Activated naive CD4-positive, alpha-beta T cell treated with anti-CD3 and anti-CD28 coated beads, Interleukin-2, amount 10 ng/mL, durations not matched to agents 7 days and 5 days (primary cell): ENCODE data around the gene BIN1.

ENCODE experiments used
- CTCF ChIA-PET: fragments of 350-600 bp; sonication (Branson Sonifier 250); formaldehyde crosslinking; loops from one replicate; lab custom pipeline; 2021; ENCODE audit warnings: antibody characterized with exemption; lab: Charles Lee
- DNase-seq: peaks from one replicate; pipeline ENCODE4 v3.0.0-alpha.2; 2020
- H3K27ac Mint-ChIP-seq: one replicate; pipeline ENCODE4 v1.8.0; 2021; ENCODE audit warnings: mild to moderate bottlenecking, moderate library complexity, mixed read lengths
- H3K27me3 Mint-ChIP-seq: one replicate; pipeline ENCODE4 v1.8.0; 2021; ENCODE audit warnings: mild to moderate bottlenecking, mixed read lengths
- H3K36me3 Mint-ChIP-seq: one replicate; pipeline ENCODE4 v1.8.0; 2021; ENCODE audit warnings: mixed read lengths
- H3K4me1 Mint-ChIP-seq: one replicate; pipeline ENCODE4 v1.8.0; 2021; ENCODE audit warnings: mixed read lengths
- H3K4me3 Mint-ChIP-seq: one replicate; pipeline ENCODE4 v1.8.0; 2021; ENCODE audit warnings: mild to moderate bottlenecking, moderate library complexity, mixed read lengths
- H3K9me3 Mint-ChIP-seq: one replicate; pipeline ENCODE4 v1.8.0; 2021; ENCODE audit warnings: mixed read lengths

Gene BIN1

DNA sequence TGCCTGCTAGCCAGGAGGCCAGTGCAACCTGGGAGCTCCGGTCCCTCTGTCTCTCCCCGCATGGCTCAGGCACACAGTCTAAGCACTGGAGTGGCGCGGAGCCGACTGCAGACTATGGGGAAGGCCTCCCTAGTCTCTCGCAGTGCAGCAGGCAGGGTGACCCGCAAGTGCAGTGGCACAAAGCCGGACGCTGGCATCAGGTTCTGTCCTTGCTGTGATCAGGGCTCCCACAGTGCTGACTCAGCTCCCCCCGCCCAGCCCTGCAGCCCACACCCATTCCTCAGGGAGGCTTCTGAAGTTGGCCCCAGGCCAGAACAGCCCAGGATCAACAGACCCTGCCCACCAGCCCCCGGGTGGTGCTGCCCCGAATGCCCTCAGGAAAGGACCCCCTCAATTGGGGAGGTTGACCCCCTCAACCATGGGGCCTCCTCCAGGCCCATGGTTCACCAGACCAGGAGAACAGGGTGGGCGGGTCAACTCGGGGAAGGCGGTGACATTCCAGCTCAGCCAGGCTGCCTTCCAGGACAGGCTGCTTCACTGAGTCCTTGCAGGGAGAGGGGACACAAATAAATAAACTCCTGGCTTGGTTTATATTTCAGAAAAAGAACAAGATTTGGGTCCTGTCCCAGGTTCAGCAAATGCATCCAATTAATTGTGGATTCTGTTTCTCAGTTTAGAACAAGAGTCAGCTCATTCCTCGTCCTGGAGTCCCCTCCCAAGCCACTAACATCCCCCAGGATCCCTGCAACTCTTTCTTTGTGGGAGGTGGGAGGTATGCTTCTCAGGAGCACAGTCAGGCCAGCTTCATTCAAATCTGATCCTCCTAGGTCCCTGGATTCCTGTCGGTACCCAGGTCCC, 12.2 kb downstream of the BIN1 start:
- Mint-ChIP-seq H3K36me3 (no peaks in the 10 kb centered on the region), H3K9me3 (no peaks in the 10 kb centered on the region), H3K4me1 (no peaks in the 10 kb centered on the region), H3K27me3 (peaks cover 56% of the 10 kb centered on the region), H3K4me3 (no peak overlapping the region), H3K27ac (no peak overlapping the region)
- CTCF ChIA-PET = no interaction called here
- no peak for DNase-seq

GRCh38 chr2:127093648-127094210, 13.2 kb downstream of the BIN1 start:
- CTCF ChIA-PET = no interaction called here
- no peak overlapping the region for H3K27ac Mint-ChIP-seq
- no peak for DNase-seq
- no peaks in the 10 kb centered on the region for H3K9me3 Mint-ChIP-seq
- no peaks in the 10 kb centered on the region for H3K4me1 Mint-ChIP-seq
- H3K27me3 Mint-ChIP-seq = peaks cover 63% of the 10 kb centered on the region
- no peak overlapping the region for H3K4me3 Mint-ChIP-seq
- no peaks in the 10 kb centered on the region for H3K36me3 Mint-ChIP-seq

- CTCF ChIA-PET = no interaction called here
- Mint-ChIP-seq H3K9me3 (no peaks in the 10 kb centered on the region), H3K36me3 (no peaks in the 10 kb centered on the region), H3K27me3 (peaks cover 70% of the 10 kb centered on the region), H3K4me3 (no peak overlapping the region), H3K27ac (no peak overlapping the region), H3K4me1 (no peaks in the 10 kb centered on the region)
- no peak for DNase-seq
Measured at GRCh38 chr2:127092901-127093516, 13.9 kb downstream of the BIN1 start.

DNA sequence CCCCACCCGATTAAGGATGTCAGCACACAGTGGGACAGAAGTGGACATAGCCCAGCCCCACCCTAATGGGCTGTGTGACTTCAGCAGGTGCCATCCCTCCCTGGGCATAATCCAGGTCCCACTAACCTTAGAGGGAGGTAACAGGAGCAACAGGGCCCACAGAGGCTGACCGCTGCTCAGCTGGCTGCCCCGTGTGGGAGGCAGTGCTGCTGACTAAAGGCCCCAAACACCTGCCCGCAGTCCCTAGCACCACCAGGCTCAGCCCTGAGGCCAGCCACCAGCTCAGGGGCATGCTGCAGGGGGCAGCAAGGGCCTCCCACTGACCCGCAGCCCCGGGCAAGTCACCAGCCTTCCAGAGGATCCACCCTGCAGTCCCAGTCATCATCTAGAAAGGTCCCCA, 14.6 kb downstream of the BIN1 start:
- no peaks in the 10 kb centered on the region for H3K9me3 Mint-ChIP-seq
- DNase-seq = no peak
- no peaks in the 10 kb centered on the region for H3K4me1 Mint-ChIP-seq
- CTCF ChIA-PET = no interaction called here
- H3K27me3 Mint-ChIP-seq = peaks cover 73% of the 10 kb centered on the region
- H3K36me3 Mint-ChIP-seq = no peaks in the 10 kb centered on the region
- no peak overlapping the region for H3K4me3 Mint-ChIP-seq
- H3K27ac Mint-ChIP-seq = no peak overlapping the region

- H3K4me3 Mint-ChIP-seq = no peak overlapping the region
- no peaks in the 10 kb centered on the region for H3K36me3 Mint-ChIP-seq
- no peaks in the 10 kb centered on the region for H3K9me3 Mint-ChIP-seq
- H3K27me3 Mint-ChIP-seq = peaks cover 75% of the 10 kb centered on the region
- CTCF ChIA-PET = no interaction called here
- peaks cover under 1% of the 10 kb centered on the region for H3K4me1 Mint-ChIP-seq
- DNase-seq = no peak
- H3K27ac Mint-ChIP-seq = no peak overlapping the region
Measured at GRCh38 chr2:127091886-127092285, 15.1 kb downstream of the BIN1 start.

DNA sequence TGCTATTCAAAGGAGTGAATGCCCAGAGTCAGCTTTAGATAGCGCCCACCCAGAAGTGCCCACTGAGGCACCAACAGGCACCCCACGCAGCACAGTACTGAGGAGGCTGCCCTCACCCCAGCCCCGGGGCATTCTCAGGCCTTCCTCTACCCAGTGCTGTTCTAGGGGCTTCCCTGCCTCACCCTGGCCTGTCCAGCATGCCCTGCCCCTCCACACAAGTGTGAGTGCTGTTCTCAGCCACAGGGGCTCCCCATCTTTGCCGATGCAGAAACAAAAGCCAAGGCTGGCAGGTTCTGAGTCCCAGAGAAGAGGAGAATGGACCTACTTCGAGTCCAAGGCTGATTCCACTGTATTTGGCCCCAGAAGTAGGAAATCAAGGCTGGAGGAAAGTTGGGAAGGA, 15.8 kb downstream of the BIN1 start:
- Mint-ChIP-seq H3K36me3 (no peaks in the 10 kb centered on the region), H3K27ac (no peak overlapping the region), H3K9me3 (no peaks in the 10 kb centered on the region), H3K27me3 (peaks cover 74% of the 10 kb centered on the region), H3K4me1 (peaks cover 5% of the 10 kb centered on the region), H3K4me3 (no peak overlapping the region)
- no peak for DNase-seq
- CTCF ChIA-PET = no interaction called here

DNA sequence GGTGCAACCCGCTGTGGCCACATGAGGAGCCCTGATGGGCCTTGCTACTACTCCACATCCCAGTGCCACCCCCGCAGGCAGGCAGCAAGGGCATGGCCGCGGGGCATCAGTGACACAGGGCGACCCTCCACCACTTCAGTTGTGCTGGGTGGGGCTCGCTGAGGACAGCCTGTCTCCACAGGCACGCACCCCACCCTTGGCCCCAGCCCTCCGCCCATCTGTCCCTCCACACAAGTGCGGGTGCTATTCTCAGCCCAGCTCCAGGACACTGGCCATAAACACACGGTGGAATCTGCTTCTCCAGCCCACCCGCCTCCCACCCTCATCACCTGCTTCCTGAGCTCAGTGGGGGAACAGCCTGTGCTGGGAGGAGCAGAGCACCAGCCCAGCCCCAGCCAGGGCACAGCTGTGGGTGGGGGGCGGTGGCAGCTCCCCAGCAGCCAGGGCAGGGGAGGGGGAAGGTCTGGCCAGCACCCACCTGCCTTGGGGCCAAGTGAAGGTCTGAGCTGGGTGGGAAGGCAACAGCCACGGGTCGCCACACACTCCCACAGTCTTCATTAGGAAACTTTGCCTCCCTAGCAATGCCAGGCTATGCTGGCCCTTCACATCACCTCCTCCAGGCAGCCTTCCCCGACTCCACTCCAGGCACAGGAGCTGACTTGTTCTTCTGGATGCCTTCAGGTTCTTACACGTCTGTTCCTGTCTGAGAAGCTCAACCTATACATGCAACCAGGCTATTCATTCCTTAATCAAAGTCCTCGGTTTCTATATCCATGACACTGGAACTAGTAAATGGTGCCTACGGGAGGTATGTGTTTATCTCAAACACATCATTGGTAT, 16.5 kb downstream of the BIN1 start:
- no peak overlapping the region for H3K4me3 Mint-ChIP-seq
- CTCF ChIA-PET = interaction anchor here (1.1 kb wide), 2 partner anchors 21 to 389 kb away, joined by 3 read pairs; no protein-coding TSS in a partner anchor
- H3K27me3 Mint-ChIP-seq = peaks cover 67% of the 10 kb centered on the region
- H3K27ac Mint-ChIP-seq = no peak overlapping the region
- no peaks in the 10 kb centered on the region for H3K36me3 Mint-ChIP-seq
- DNase-seq = no peak
- peaks cover 10% of the 10 kb centered on the region for H3K4me1 Mint-ChIP-seq
- H3K9me3 Mint-ChIP-seq = no peaks in the 10 kb centered on the region

- Mint-ChIP-seq H3K27me3 (peaks cover 60% of the 10 kb centered on the region), H3K4me3 (no peak overlapping the region), H3K27ac (no peak overlapping the region), H3K9me3 (no peaks in the 10 kb centered on the region), H3K36me3 (no peaks in the 10 kb centered on the region), H3K4me1 (peaks cover 18% of the 10 kb centered on the region)
- CTCF ChIA-PET = interaction anchor here (1.1 kb wide), 2 partner anchors 20 to 390 kb away, joined by 3 read pairs; no protein-coding TSS in a partner anchor
- no peak for DNase-seq
Measured at GRCh38 chr2:127089478-127090235, 17.3 kb downstream of the BIN1 start.

- Mint-ChIP-seq H3K9me3 (no peaks in the 10 kb centered on the region), H3K27ac (no peak overlapping the region), H3K36me3 (no peaks in the 10 kb centered on the region), H3K27me3 (peaks cover 54% of the 10 kb centered on the region), H3K4me3 (no peak overlapping the region), H3K4me1 (peaks cover 27% of the 10 kb centered on the region)
- DNase-seq = no peak
- CTCF ChIA-PET = no interaction called here
Measured at GRCh38 chr2:127088706-127089105, 18.2 kb downstream of the BIN1 start.

- H3K27ac Mint-ChIP-seq = no peak overlapping the region
- peaks cover 35% of the 10 kb centered on the region for H3K4me1 Mint-ChIP-seq
- no peak for DNase-seq
- no peak overlapping the region for H3K4me3 Mint-ChIP-seq
- no peaks in the 10 kb centered on the region for H3K9me3 Mint-ChIP-seq
- peaks cover 2% of the 10 kb centered on the region for H3K36me3 Mint-ChIP-seq
- H3K27me3 Mint-ChIP-seq = peaks cover 47% of the 10 kb centered on the region
- CTCF ChIA-PET = no interaction called here
Measured at GRCh38 chr2:127087791-127088495, 19.0 kb downstream of the BIN1 start.

DNA sequence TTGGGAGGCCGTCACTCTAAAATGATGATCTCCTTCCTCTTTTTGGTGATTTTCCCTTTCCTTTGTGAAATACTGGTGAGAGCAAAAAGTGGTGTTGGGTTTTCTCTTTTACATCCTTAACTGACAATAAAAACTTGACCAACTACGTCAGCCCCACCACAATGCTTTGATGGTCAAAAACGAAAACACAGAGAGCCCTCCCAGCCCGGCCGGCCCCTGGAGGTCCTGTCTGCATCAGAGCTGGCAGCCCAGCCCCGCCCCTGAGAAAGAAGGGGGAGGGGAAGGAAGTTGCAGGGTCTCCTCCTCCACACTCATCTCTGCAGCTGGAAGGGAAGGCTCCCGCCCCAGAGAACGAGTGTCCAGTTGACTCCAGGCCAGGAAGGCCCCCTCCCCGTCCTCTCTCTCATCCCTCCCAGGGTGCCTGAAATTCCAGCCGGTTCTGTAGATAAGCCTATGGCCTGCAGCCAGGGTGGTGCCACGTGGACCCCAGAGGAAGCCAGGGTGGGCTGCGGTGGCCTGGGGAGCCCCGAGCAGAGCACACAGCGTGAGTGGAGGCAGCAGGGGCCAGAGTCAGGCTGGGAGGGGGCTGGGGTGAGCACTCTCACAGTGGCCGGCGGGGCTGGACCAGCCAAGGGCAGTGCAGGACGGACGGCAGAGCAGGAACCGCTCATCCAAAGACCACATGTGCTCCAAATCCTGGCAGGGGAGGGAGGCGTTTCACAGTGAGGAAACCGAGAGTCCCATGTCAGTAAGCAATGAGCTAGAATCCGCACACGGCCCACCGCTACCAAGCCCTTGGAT, 19.8 kb downstream of the BIN1 start:
- CTCF ChIA-PET = no interaction called here
- Mint-ChIP-seq H3K27ac (peak overlapping the region; percentile 70), H3K27me3 (peaks cover 40% of the 10 kb centered on the region), H3K9me3 (no peaks in the 10 kb centered on the region), H3K36me3 (peaks cover 2% of the 10 kb centered on the region), H3K4me1 (peaks cover 42% of the 10 kb centered on the region), H3K4me3 (no peak overlapping the region)
- DNase-seq = no peak

DNA sequence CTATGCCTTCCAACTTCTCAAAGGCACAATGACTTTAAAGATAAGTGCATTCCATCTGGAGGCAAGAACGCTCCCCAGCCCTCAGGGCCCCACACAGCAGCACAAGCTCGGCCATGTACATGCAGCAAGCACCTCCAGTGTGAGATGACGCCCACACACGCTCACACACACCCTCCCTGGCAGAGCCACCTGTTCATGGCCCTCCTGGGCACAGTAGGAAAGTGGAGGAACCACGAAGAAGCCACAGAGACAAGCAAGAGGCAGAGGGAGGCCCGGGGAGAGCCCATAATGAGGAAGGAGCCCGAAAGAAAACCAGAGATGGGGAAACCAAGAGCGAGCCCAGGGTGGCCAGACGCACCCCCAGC, 21.7 kb downstream of the BIN1 start:
- H3K36me3 Mint-ChIP-seq = peaks cover 4% of the 10 kb centered on the region
- DNase-seq = no peak
- H3K4me3 Mint-ChIP-seq = no peak overlapping the region

More for the DNA sequence above, 21.7 kb downstream of the BIN1 start:
- Mint-ChIP-seq H3K9me3 (no peaks in the 10 kb centered on the region), H3K27me3 (peaks cover 38% of the 10 kb centered on the region), H3K27ac (peak overlapping the region; percentile 91), H3K4me1 (peaks cover 53% of the 10 kb centered on the region)
- CTCF ChIA-PET = interaction anchor here (0.6 to 1.9 kb wide), 3 partner anchors 17 to 393 kb away, joined by 3 to 6 read pairs (median 3); no protein-coding TSS in a partner anchor
